CD4-positive, alpha-beta T cell treated with Interferon gamma for 1 hour (primary cell): Measurements from ENCODE around the gene JADE1.

Experiments
- DNase-seq: peaks from one replicate; pipeline ENCODE4 v3.0.0-alpha.2; 2020

The JADE1 gene

GRCh38 chr4:128879283-128879682 lies 69.8 kb downstream of the JADE1 start:
- no peak for DNase-seq

GRCh38 chr4:128879971-128880370 lies 70.5 kb downstream of the JADE1 start:
- DNase-seq, result no peak

- DNase-seq, result no peak
Measured at GRCh38 chr4:128880662-128881061, 71.2 kb downstream of the JADE1 start.

DNA sequence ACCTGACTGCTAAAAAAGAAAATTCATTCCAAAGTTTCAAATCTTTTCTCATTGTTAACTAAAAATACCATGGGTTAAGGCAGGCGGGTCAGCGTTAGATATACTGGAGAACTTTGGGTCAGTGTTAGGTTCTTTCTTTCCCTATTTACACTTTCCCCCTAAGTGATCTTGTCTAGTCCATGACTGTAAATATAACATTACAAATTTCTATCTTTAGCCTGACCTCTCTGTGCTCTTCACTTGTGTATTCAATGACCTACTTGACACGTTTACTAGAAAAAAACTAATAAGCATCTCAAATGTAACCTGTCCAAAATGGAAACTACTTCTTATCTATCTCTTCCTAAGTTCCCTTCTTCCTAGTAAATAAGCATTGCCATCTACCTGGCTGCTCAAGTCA lies 95.3 kb downstream of the JADE1 start:
- DNase-seq, result no peak

GRCh38 chr4:128906581-128906980 lies 97.1 kb downstream of the JADE1 start:
- DNase-seq, result no peak

DNA sequence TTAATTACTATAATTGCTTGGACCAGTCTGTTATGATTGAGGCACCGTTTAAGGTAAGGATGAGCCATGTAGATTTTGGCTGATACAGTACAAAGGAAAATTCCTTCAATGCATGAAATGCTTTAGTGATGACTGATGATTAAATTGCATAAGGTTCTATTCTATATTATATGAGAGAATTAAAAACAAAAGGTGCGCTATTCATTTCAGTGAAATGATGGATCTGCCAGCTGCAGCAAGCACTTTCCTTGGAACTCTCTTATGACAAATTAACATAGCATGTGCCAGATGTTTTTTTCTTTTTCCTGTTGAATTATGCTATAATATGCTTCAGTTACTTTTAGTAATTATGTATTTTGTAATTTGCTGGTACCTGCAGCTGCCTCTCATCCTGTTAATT lies 98.5 kb downstream of the JADE1 start:
- no peak for DNase-seq

- no peak for DNase-seq
Measured at GRCh38 chr4:128908735-128909134, 99.2 kb downstream of the JADE1 start.

GRCh38 chr4:128913228-128913627 lies 103.7 kb downstream of the JADE1 start:
- no peak for DNase-seq

DNA sequence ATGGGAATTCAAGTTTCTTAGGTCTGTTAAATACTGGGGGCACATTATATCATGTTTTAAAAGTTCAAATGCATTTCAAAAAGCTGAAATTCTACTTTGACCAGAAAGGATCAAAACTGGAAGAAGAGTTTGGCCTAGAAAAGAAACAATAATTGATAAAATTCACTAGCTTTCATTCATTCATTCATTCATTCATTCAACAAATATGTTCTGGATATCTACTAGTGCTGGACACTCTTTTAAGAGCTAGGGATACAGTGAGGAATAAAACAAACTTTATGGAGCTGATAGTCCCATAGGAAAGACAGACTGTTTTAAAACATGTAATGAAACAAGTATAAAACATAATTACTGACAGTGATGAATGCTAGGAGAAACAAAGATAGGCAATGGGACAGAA lies 106.0 kb downstream of the JADE1 start:
- DNase-seq, result no peak

DNA sequence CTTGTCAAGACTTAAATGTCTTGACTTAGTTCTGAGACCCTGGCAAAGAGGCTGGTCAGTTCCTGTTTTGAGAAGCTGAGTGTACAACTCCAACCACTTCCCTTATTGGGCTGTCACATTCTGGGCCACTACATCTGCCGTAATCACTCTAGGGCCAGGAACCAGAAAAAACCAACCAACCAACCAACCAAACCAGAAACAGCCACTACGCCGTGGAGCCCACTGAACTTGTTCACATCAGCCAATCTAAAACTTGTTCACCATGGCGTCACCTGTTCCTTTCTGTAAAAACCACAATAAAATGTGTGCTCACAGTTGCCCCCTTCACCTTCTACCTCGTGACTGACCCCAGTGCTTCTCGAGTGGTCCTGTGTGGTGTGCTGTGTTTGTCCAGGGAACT lies 107.3 kb downstream of the JADE1 start:
- DNase-seq, result peak; percentile 64

GRCh38 chr4:128917781-128918180 lies 108.3 kb downstream of the JADE1 start:
- no peak for DNase-seq

GRCh38 chr4:128921954-128922353 lies 112.5 kb downstream of the JADE1 start:
- no peak for DNase-seq
